ENCODE measurements around the gene USP32.

- TF ChIP-seq CTCF (IDR thresholded peaks at IDR 0.05; ENCODE audit: low read length) = no peak
- no peak for TF ChIP-seq EZH2 (IDR thresholded peaks at IDR 0.05; ENCODE audit: borderline replicate concordance, low read length)
Measured at GRCh38 chr17:60300011-60300410, 91.9 kb downstream of the USP32 start.

All from OCI-LY1 (cell line).